Right lobe of liver (tissue), 6 donors: Measurements from ENCODE around the gene AKT3. TPM values are rescaled to one million over a fixed set of nuclear protein-coding genes. Genes with fewer than 3 reads are reported as not detected.

Experiments
- ATAC-seq, 4 donors: fragments of 200-7000 bp; cut with Tn5 transposase; one replicate each; pipeline ENCODE4 v1.9.1; 2020; ENCODE audit warnings: mild to moderate bottlenecking in 4 of 4, moderate library complexity in 4 of 4
- DNase-seq, 3 donors: peaks; one replicate each; pipeline ENCODE4 v3.0.0-alpha.2; 2020
- H3K27ac ChIP-seq, 3 donors: fragments of 200-600 bp; one replicate each; pipeline ENCODE4 v1.8.0; 2022
- H3K27me3 ChIP-seq, 2 donors: fragments of 200-600 bp; one replicate each; pipeline ENCODE4 v1.8.0; 2022
- H3K36me3 ChIP-seq, 4 donors: fragments of 200-600 bp; sonication (generic) in 1 of 4; one replicate each; pipeline versions ENCODE4 v1.5.1 to v1.8.0; 2017 to 2022; ENCODE audit warnings: control low read depth in 1 of 4
- H3K4me1 ChIP-seq, 4 donors: fragments of 200-600 bp; sonication (generic) in 1 of 4; one replicate each; pipeline versions ENCODE4 v1.5.1 to v1.8.0; 2017 to 2022; ENCODE audit warnings: control low read depth in 1 of 4
- H3K4me3 ChIP-seq, 3 donors: fragments of 200-600 bp; one replicate each; pipeline ENCODE4 v1.8.0; 2022
- H3K9me3 ChIP-seq, 4 donors: fragments of 200-600 bp; sonication (generic) in 1 of 4; one replicate each; pipeline versions ENCODE4 v1.5.1 to v1.8.0; 2017 to 2022; ENCODE audit warnings: control low read depth in 1 of 4
- CTCF ChIP-seq, 4 donors: fragments of 200-600 bp in 3 of 4; fragments of 450-650 bp in 1 of 4; IDR thresholded peaks; one replicate each; pipeline versions ENCODE4 v1.5.1 to v1.8.0; 2016 to 2022; ENCODE audit warnings: antibody characterized with exemption in 4 of 4, mild to moderate bottlenecking in 2 of 4
- POLR2A ChIP-seq: fragments of 450-650 bp; IDR thresholded peaks from one replicate; pipeline ENCODE4 v1.6.1; 2017; ENCODE audit warnings: antibody characterized with exemption, mild to moderate bottlenecking
- WGBS: methylation state at CpG from one replicate; pipeline ENCODE4 v1.1.6; 2018; ENCODE audit warnings: low coverage, low lambda C conversion rate; ENCODE audit not compliant: insufficient coverage; ENCODE audit errors: missing lambda C conversion rate; 5-methylcytosine and 5-hydroxymethylcytosine counted together
- intact Hi-C, 2 donors: fragments of 100-400 bp; cut with DNase I; formaldehyde crosslinking; loops; one replicate each; pipeline versions ENCODE4 v1.11.2 to v1.14.1; 2022
- total RNA-seq, 6 experiments: library from RNA; depleted of rRNA in 2 of 6; stranded (reverse); fragments of >200 nt in 2 of 6; fragmentation: NEBNext Ultra II Directional in 3 of 6; extraction: Animal tissue kit (Norgen Biotek cat#: 25700) in 3 of 6; gene quantifications; one replicate each; pipeline versions ENCODE4 v1.1.0 to v1.2.4, GENCODE V29; 2016 to 2023
- donor health status: DM: no; HTN: yes; CAD: no.
- donor health status: DM: no; HTN: no; CAD: no.
- donor health status: DM: no; HTN: no; CAD: no.
- donor health status: DM: no; HTN: yes; CAD: no.
- donor health status: DM: no; HTN: yes; CAD: no.

AKT3 gene
- total RNA-seq, 6 experiments from 2014 or later: 4.9 to 9.6 (median 6.8) TPM

GRCh38 chr1:243718893-243719292, 131.2 kb downstream of the AKT3 start:
- intact Hi-C loops: no loop called here
- H3K4me1 ChIP-seq: peaks cover 0 to 21% (median 0%) of the 10 kb centered on the region in 4 donors
- WGBS: 100% methylated on average over 1 of the region's 1 CpG
- ATAC-seq (no peak), DNase-seq (no peak)
- H3K27me3 ChIP-seq: no peaks in the 10 kb centered on the region
- TF ChIP-seq CTCF (IDR thresholded peaks at IDR 0.05) (no peak), POLR2A (no peak)
- no peaks in the 10 kb centered on the region for H3K9me3 ChIP-seq
- no peak overlapping the region for H3K4me3 ChIP-seq
- no peaks in the 10 kb centered on the region for H3K36me3 ChIP-seq
- H3K27ac ChIP-seq: no peak overlapping the region

DNA sequence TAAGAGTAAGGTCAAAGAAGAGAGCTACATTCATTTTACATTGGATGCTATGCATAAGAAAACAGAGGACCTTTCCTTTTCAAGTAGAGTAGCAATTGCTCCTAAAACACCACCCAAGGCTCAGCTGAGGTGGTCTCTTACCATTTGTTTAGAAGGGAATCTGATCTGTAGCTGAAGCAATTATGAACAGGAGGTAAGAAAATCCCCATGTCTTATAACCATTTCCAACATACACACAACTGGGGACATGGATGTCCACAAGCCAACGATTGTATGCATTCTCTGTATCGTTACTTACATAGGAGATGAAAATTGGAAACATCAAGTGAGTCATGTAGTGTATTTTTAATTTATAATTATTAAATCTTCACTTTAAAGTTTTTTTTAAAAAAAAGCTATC, 132.0 kb downstream of the AKT3 start:
- TF ChIP-seq POLR2A (no peak), CTCF (IDR thresholded peaks at IDR 0.05) (no peak)
- H3K27me3 ChIP-seq: no peaks in the 10 kb centered on the region
- intact Hi-C loops: no loop called here
- no peak overlapping the region for H3K27ac ChIP-seq
- DNase-seq (no peak), ATAC-seq (no peak)
- no peak overlapping the region for H3K4me3 ChIP-seq
- H3K4me1 ChIP-seq: peaks cover 0 to 27% (median 0%) of the 10 kb centered on the region in 4 donors
- no peaks in the 10 kb centered on the region for H3K36me3 ChIP-seq
- WGBS: 89% methylated on average over 2 of the region's 2 CpGs
- no peaks in the 10 kb centered on the region for H3K9me3 ChIP-seq

DNA sequence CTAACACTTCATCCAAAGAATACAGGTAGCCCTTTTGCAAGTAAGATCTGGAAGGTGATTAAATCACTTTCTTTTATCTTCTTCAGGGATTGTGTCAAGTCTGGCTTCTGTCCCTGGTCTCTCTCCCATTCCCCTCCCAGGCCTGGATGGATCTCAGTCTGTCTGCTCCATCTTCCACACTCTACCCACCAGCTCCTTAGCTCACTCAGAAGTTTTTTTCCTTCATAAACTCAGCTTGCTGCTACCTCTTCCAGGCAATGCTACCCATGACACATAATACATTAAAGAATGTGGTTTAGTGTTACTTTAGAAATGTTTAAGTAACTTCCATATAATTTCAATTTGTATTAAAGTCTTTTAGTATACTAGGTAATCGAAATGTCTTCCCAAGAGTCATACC, 133.1 kb downstream of the AKT3 start:
- H3K27me3 ChIP-seq: no peaks in the 10 kb centered on the region
- H3K27ac ChIP-seq: no peak overlapping the region
- H3K9me3 ChIP-seq: no peaks in the 10 kb centered on the region
- DNase-seq (no peak), ATAC-seq (no peak)
- no peaks in the 10 kb centered on the region for H3K36me3 ChIP-seq
- peaks cover 0 to 38% (median 0%) of the 10 kb centered on the region in 4 donors for H3K4me1 ChIP-seq
- 100% methylated on average over 1 of the region's 1 CpG for WGBS
- H3K4me3 ChIP-seq: no peak overlapping the region
- intact Hi-C loops: no loop called here
- TF ChIP-seq POLR2A (no peak), CTCF (IDR thresholded peaks at IDR 0.05) (no peak)

DNA sequence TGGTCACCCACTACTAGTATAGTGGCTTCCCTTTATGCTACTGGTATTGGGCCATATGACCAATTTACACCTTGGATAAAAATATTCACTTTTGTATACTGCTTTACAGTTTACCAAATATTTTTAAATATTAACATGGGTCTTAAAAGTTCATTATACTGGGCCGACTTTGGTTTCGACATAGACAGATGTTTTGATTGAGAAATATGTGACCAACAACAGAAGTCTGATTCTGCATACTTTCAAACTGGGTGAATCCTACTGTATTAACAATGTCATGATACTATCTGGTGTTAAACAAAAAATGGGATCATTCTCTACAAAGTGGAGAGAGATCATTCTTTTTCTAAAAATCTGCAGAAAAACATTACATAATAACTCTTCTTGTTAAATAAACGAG, 134.8 kb downstream of the AKT3 start:
- H3K27ac ChIP-seq: peak overlapping the region in 2 of 3 donors; percentile 30 to 52
- no peak overlapping the region for H3K4me3 ChIP-seq
- DNase-seq (no peak), ATAC-seq (peak; percentile 63 to 78 (median 76))
- intact Hi-C loops: no loop called here
- H3K4me1 ChIP-seq: peaks cover 0 to 41% (median 0%) of the 10 kb centered on the region in 4 donors
- 23% methylated on average over 3 of the region's 3 CpGs for WGBS
- TF ChIP-seq CTCF (IDR thresholded peaks at IDR 0.05): no peak
- no peak for TF ChIP-seq POLR2A
- no peaks in the 10 kb centered on the region for H3K9me3 ChIP-seq
- H3K36me3 ChIP-seq: no peaks in the 10 kb centered on the region
- no peaks in the 10 kb centered on the region for H3K27me3 ChIP-seq
